ENCODE data around the gene VKORC1. TPM values are rescaled to one million over a fixed set of nuclear protein-coding genes. Genes with fewer than 3 reads are reported as not detected.

Gene VKORC1
- total and polyA plus RNA-seq, 2 of the 8 experiments (the other 6 are each of a cell fraction or from before 2014, with no cell fraction given), result 84.1 to 483 TPM

GRCh38 chr16:31136287-31136662, 41.7 kb upstream of the VKORC1 start:
- Histone ChIP-seq H3K14ac (ENCODE audit: insufficient read length) (no peak overlapping the region), H3K27ac (ENCODE audit: low read depth, low read length) (no peak overlapping the region), H2BK12ac (ENCODE audit: low read depth, low read length) (peak overlapping the region; percentile 100), H4K91ac (replicated peaks; ENCODE audit: insufficient read length, low read length) (peak overlapping the region; percentile 25), H2AFZ (ENCODE audit: low read length) (no peak overlapping the region), H3K4me3 (ENCODE audit: extremely low read depth in 1 of 4, insufficient read depth in 2 of 4, low read depth in 3 of 4, low read length in 4 of 4) (no peak overlapping the region), H2AK5ac (ENCODE audit: low read depth, low read length) (peak overlapping the region; percentile 100; the same call in 1 of the 2 replicates), H3K36me3 (ENCODE audit: control insufficient read depth in 2 of 4, insufficient read depth in 4 of 4, low read length in 3 of 4) (peaks cover 11 to 23% (median 13%) of the 10 kb centered on the region in 4 experiments), H3K23ac (ENCODE audit: insufficient read length) (no peak overlapping the region), H2BK15ac (ENCODE audit: low read length) (peak overlapping the region; percentile 100; the same call in 1 of the 2 replicates), H2BK120ac (replicated peaks; ENCODE audit: low read depth, low read length) (peak overlapping the region; percentile 52), H3K79me1 (ENCODE audit: low read depth, low read length) (peaks cover 9% of the 10 kb centered on the region), H3K9ac (replicated peaks in 1 of 4; ENCODE audit: extremely low read depth in 1 of 4, low read depth in 3 of 4, low read length in 3 of 4) (no peak overlapping the region), H4K8ac (ENCODE audit: extremely low read depth, insufficient read depth, low read length) (no peak overlapping the region), H3K56ac (replicated peaks; ENCODE audit: insufficient read length, low read depth, low read length) (no peak overlapping the region), H3K4me1 (replicated peaks in 1 of 4; ENCODE audit: control insufficient read depth in 3 of 4, insufficient read depth in 4 of 4, low read length in 3 of 4) (peaks cover 5 to 45% (median 35%) of the 10 kb centered on the region in 4 experiments), H3K79me2 (ENCODE audit: control insufficient read depth in 1 of 2, insufficient read depth in 2 of 2, low read length in 2 of 2) (peaks cover 0 to 19% of the 10 kb centered on the region in 2 experiments; a peak in 2 of 4 replicates), H3K4me2 (ENCODE audit: insufficient read depth in 1 of 2, low read depth in 2 of 2, low read length in 2 of 2) (peak overlapping the region in 1 of 2 experiments; percentile 98; a peak in 1 of 4 replicates), H3K9me3 (ENCODE audit: insufficient read depth in 2 of 2, low read depth in 1 of 2, low read length in 1 of 2) (no peaks in the 10 kb centered on the region), H3K18ac (ENCODE audit: extremely low read depth, low read length) (no peak overlapping the region), H3K27me3 (replicated peaks in 1 of 4; ENCODE audit: control insufficient read depth in 3 of 4, extremely low read depth in 1 of 4, insufficient read depth in 3 of 4, low read length in 3 of 4) (no peaks in the 10 kb centered on the region), H4K5ac (ENCODE audit: insufficient read length, low read depth, low read length) (no peak overlapping the region), H3K4ac (replicated peaks; ENCODE audit: insufficient read length, low read depth, low read length) (peak overlapping the region; percentile 33), H3K23me2 (ENCODE audit: low read depth, low read length) (peaks cover 16% of the 10 kb centered on the region), H2BK20ac (ENCODE audit: low read length) (peak overlapping the region; percentile 98; the same call in 1 of the 2 replicates), H4K20me1 (replicated peaks in 1 of 2; ENCODE audit: control insufficient read depth in 1 of 2, insufficient read depth in 2 of 2, low read length in 2 of 2) (peaks cover 6 to 7% of the 10 kb centered on the region in 2 experiments), H2BK5ac (ENCODE audit: low read depth, low read length) (peak overlapping the region; percentile 97)
- FAIRE-seq (no peak), DNase-seq (ENCODE audit: low read depth in 1 of 2, low spot score in 2 of 2) (no peak)
- TF ChIP-seq TBP (IDR thresholded peaks at IDR 0.05; ENCODE audit: low read depth, low read length) (no peak), POLR2AphosphoS5 (IDR thresholded peaks at IDR 0.05; ENCODE audit: low read depth, low read length) (no peak), USF2 (IDR thresholded peaks at IDR 0.05; ENCODE audit: low read length) (no peak), CHD1 (IDR thresholded peaks at IDR 0.05; ENCODE audit: low read depth, low read length) (no peak)
- ChIA-PET CTCF (ENCODE audit: partially characterized antibody) (interaction anchor here (0.6 to 2.6 kb wide), 6 partner anchors 8 to 201 kb away, joined by 3 to 10 read pairs (median 3); partner anchors contain the start of gene KAT8), POLR2A (ENCODE audit: partially characterized antibody) (interaction anchor here (0.8 to 34.9 kb wide), 12 partner anchors 0 to 183 kb away, joined by 3 to 713 read pairs (median 6); partner anchors contain the start of genes BCKDK, FUS, HSD3B7 and KAT8)
- WGBS, 2 experiments (ENCODE audit: extremely low coverage in 1 of 2, insufficient coverage in 1 of 2, insufficient read length in 1 of 2, insufficient replicate concordance in 2 of 2, low coverage in 1 of 2, low lambda C conversion rate in 2 of 2, missing lambda C conversion rate in 1 of 2), result 96% methylated on average over 6 of the region's 6 CpGs; no CpG with 5 or more reads in 1 of the 2 experiments
